Aorta (tissue), 5 donors: Measurements from ENCODE around the gene GPC3. TPM values are rescaled to one million over a fixed set of nuclear protein-coding genes. Genes with fewer than 3 reads are reported as not detected.
"Not testable (repeated sequence)": the region's sequence is repeated elsewhere in the genome, so short reads cannot be mapped to it uniquely, and the experiment has no call there.

Experiments
- ATAC-seq: fragments of 200-7000 bp; cut with Tn5 transposase; one replicate; pipeline ENCODE4 v1.9.1; 2022; ENCODE audit warnings: moderate library complexity; ENCODE audit not compliant: low FRiP score
- DNase-seq, 2 donors: peaks; one replicate each; pipeline ENCODE4 v3.0.0-alpha.2; 2020
- H3K27ac ChIP-seq, 2 donors: one replicate each; pipeline ENCODE4 v1.5.1; 2013; ENCODE audit warnings: low read length in 2 of 2, mild to moderate bottlenecking in 2 of 2, moderate library complexity in 2 of 2, control low read depth in 1 of 2, inconsistent platforms in 1 of 2, low read depth in 1 of 2
- H3K27me3 ChIP-seq, 2 donors: one replicate each; pipeline ENCODE4 v1.6.1; 2013; ENCODE audit warnings: control low read depth in 1 of 2, low read length in 1 of 2, mild to moderate bottlenecking in 1 of 2, moderate library complexity in 1 of 2; ENCODE audit not compliant: insufficient read depth in 2 of 2, control insufficient read depth in 1 of 2
- H3K36me3 ChIP-seq, 2 donors: one replicate each; pipeline ENCODE4 v1.6.1; 2013; ENCODE audit warnings: control low read depth in 1 of 2, low read length in 1 of 2, mild to moderate bottlenecking in 1 of 2; ENCODE audit not compliant: insufficient read depth in 2 of 2, control insufficient read depth in 1 of 2
- H3K4me1 ChIP-seq, 2 donors: one replicate each; pipeline ENCODE4 v1.6.1; 2013; ENCODE audit warnings: low read length in 2 of 2, control low read depth in 1 of 2, mild to moderate bottlenecking in 1 of 2, moderate library complexity in 1 of 2; ENCODE audit not compliant: insufficient read depth in 2 of 2, control insufficient read depth in 1 of 2
- H3K4me3 ChIP-seq, 2 donors: one replicate each; pipeline ENCODE4 v1.5.1; 2013; ENCODE audit warnings: low read length in 2 of 2, control low read depth in 1 of 2, mild to moderate bottlenecking in 1 of 2
- H3K9me3 ChIP-seq: one replicate; pipeline ENCODE4 v1.6.1; 2013; ENCODE audit warnings: mild to moderate bottlenecking, low read length; ENCODE audit not compliant: control insufficient read depth
- WGBS, 2 donors: extraction: QIAGEN DNeasy Blood & Tissue Kit; methylation state at CpG; one replicate each; pipeline ENCODE4 v1.1.7; 2013; 5-methylcytosine and 5-hydroxymethylcytosine counted together
- intact Hi-C, 2 donors: fragments of 100-400 bp; cut with DNase I; formaldehyde crosslinking; loops; one replicate each; pipeline versions ENCODE4 v1.14.2 to v1.15.0; 2022
- polyA plus RNA-seq, 2 donors: library from polyadenylated mRNA; stranded (reverse); fragments of 200-250 nt; gene quantifications; one replicate each; pipeline ENCODE4 v1.2.3, GENCODE V29; 2013
- total RNA-seq, 2 donors: library from RNA; stranded (reverse); fragmentation: NEBNext Ultra II Directional; extraction: Animal tissue kit (Norgen Biotek cat#: 25700); gene quantifications; one replicate each; pipeline ENCODE4 v1.2.1, GENCODE V29; 2021
- donor health status: healthy with polysubstance abuse.
- donor health status: Bipolar disorder and iron deficiency.
- donor health status: DM: no; HTN: no; CAD: no.
- donor health status: DM: no; HTN: no; CAD: no.
- donor health status: DM: yes; HTN: yes; CAD: no.

Gene GPC3
- total and polyA plus RNA-seq, 4 donors = 1.1 to 13.2 (median 5.0) TPM

GRCh38 chrX:133529578-133529977 is 455.8 kb downstream of the GPC3 start:
- Histone ChIP-seq H3K4me1 (no peaks in the 10 kb centered on the region), H3K27me3 (no peaks in the 10 kb centered on the region), H3K9me3 (no peaks in the 10 kb centered on the region), H3K27ac (no peak overlapping the region), H3K4me3 (no peak overlapping the region), H3K36me3 (no peaks in the 10 kb centered on the region)
- no peak for DNase-seq
- ATAC-seq = no peak
- intact Hi-C loops = no loop called here
- WGBS, 2 donors = 79 to 95% methylated on average over 3 of the region's 3 CpGs

DNA sequence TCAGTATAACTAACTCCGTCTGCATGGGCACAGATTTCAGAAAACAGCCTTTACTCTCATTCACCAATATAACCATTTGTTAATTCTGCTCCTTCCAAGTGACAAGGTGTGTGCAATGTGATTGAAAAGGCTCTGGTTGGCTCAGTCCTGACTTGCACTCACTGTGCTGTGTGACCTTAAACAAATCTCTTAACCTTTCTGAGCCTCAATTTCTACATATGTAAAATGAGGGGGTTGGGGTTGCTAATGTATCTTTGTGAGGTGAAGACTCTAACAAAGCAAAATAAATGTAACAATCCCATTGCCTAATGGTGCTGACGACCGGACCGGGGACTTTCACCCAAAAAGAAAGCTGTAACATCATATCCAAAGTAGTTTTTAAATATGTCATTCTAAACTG is 457.6 kb downstream of the GPC3 start:
- intact Hi-C loops = no loop called here
- 80 to 89% methylated on average over 4 of the region's 4 CpGs for WGBS, 2 donors
- no peaks in the 10 kb centered on the region for H3K27me3 ChIP-seq
- H3K27ac ChIP-seq = no peak overlapping the region
- no peaks in the 10 kb centered on the region for H3K36me3 ChIP-seq
- DNase-seq = no peak
- no peaks in the 10 kb centered on the region for H3K4me1 ChIP-seq
- no peak overlapping the region for H3K4me3 ChIP-seq
- ATAC-seq = no peak
- H3K9me3 ChIP-seq = no peaks in the 10 kb centered on the region

DNA sequence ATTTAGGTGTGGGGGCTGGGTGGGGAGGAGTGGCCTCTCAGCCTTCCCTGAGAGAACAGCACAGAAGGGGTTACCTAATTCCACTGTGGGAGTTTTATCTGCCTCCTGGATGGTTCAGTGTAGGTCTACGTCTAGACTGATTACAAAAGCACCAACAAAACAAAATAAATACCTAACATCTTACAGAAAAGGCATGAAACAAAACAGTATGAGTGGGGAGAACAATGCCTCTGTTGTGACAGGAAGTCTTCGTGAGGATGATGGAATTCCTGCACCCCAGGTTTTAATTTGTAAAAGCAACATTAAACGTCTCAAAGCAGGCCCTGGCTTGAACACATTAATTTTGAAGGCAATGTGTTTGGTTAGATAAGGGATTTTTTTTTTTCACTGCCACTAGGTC is 458.0 kb downstream of the GPC3 start:
- no peak for ATAC-seq
- 18 to 24% methylated on average over 3 of the region's 3 CpGs for WGBS, 2 donors
- no peaks in the 10 kb centered on the region for H3K36me3 ChIP-seq
- intact Hi-C loops = no loop called here
- H3K27ac ChIP-seq = no peak overlapping the region
- no peaks in the 10 kb centered on the region for H3K9me3 ChIP-seq
- H3K4me3 ChIP-seq = no peak overlapping the region
- H3K4me1 ChIP-seq = no peaks in the 10 kb centered on the region
- no peak for DNase-seq
- no peaks in the 10 kb centered on the region for H3K27me3 ChIP-seq

- intact Hi-C loops, H3K4me1 ChIP-seq, H3K36me3 ChIP-seq, H3K4me3 ChIP-seq, H3K27ac ChIP-seq, ATAC-seq, DNase-seq, H3K9me3 ChIP-seq, H3K27me3 ChIP-seq: not testable (repeated sequence)
- WGBS, 2 donors = 94 to 97% methylated on average over 3 of the region's 3 CpGs
These were observed 458.6 kb downstream of the GPC3 start for GRCh38 chrX:133526773-133527172.

DNA sequence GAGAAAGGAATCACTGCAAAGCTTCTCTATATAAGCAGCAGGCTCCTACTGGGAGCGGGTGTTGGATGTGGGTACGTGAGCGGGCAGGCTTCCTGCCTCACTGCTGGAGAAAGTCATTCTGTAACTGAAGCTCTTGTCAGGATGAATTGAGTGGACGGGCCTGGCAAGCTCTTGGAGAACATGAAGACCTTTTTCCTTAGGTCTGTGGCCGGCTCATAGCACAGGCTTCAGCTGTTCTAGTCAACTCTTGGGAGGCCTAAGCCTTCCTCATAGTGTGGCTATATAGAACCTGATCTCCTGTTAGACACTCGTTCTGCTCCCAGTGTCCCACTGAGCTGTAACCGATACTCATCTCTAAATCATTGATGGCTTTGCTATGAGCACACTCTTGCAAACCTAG is 461.9 kb downstream of the GPC3 start:
- H3K36me3 ChIP-seq = no peaks in the 10 kb centered on the region
- H3K9me3 ChIP-seq = no peaks in the 10 kb centered on the region
- H3K27me3 ChIP-seq = no peaks in the 10 kb centered on the region
- ATAC-seq (no peak), DNase-seq (no peak)
- intact Hi-C loops = no loop called here
- H3K4me1 ChIP-seq = no peaks in the 10 kb centered on the region
- WGBS, 2 donors = 91 to 98% methylated on average over 7 of the region's 7 CpGs
- H3K27ac ChIP-seq = no peak overlapping the region
- H3K4me3 ChIP-seq = no peak overlapping the region

DNA sequence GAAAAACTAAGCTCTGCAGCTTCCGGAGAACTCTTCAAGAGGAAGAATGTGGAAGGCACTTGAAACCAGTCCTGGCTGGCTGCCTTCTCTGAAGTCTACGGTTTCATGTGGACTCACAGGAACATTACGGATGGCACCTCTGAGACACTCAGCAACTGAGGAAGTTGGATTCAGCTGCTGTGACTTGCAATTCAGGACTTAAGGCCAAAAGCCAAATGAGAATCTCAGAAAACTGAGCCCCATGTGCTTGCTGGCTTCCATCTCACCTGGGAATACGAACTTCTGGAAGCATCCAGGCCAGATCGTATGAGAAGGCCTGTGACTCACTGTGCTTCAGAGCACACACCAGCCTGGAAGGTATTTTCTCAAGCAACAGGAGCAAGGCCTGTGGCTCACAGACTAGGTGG is 462.3 kb downstream of the GPC3 start:
- no peaks in the 10 kb centered on the region for H3K4me1 ChIP-seq
- H3K9me3 ChIP-seq = no peaks in the 10 kb centered on the region
- intact Hi-C loops = no loop called here
- H3K36me3 ChIP-seq = no peaks in the 10 kb centered on the region
- no peak overlapping the region for H3K4me3 ChIP-seq
- no peaks in the 10 kb centered on the region for H3K27me3 ChIP-seq
- ATAC-seq = no peak
- no peak overlapping the region for H3K27ac ChIP-seq
- 42 to 48% methylated on average over 5 of the region's 5 CpGs for WGBS, 2 donors
- DNase-seq = peak in 1 of 2 donors; percentile 54

GRCh38 chrX:133516686-133517085 is 468.7 kb downstream of the GPC3 start:
- DNase-seq (no peak), ATAC-seq (no peak)
- intact Hi-C loops = no loop called here
- Histone ChIP-seq H3K4me3 (no peak overlapping the region), H3K27ac (no peak overlapping the region), H3K36me3 (no peaks in the 10 kb centered on the region), H3K9me3 (no peaks in the 10 kb centered on the region), H3K27me3 (no peaks in the 10 kb centered on the region), H3K4me1 (no peaks in the 10 kb centered on the region)
- 59 to 83% methylated on average over 3 of the region's 3 CpGs for WGBS, 2 donors

DNA sequence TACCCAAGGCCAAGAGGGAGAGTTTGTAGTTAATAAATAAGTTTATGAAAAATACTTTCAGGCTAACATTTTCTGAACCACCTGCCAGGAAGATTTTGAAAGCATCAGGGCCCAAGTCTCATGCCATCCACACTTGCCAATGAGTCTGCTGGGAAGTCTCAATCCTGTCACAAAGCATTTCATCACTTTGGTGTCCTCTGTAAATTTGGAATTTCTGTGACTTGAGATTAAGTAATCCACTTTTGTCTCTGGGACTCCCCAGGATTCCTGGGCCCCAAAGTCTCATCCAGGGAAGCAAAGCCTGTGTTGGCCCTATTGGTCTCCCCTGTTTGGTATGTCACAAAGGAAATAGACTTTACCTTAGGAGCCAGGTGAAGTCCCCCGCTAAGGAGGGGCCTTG is 470.9 kb downstream of the GPC3 start:
- 85 to 95% methylated on average over 1 of the region's 1 CpG for WGBS, 2 donors
- ATAC-seq = no peak

GRCh38 chrX:133513123-133513522 is 472.3 kb downstream of the GPC3 start:
- ATAC-seq (no peak), DNase-seq (no peak)
- intact Hi-C loops = no loop called here
- Histone ChIP-seq H3K27ac (no peak overlapping the region), H3K4me3 (no peak overlapping the region), H3K9me3 (no peaks in the 10 kb centered on the region), H3K27me3 (no peaks in the 10 kb centered on the region), H3K36me3 (no peaks in the 10 kb centered on the region), H3K4me1 (no peaks in the 10 kb centered on the region)
- 84 to 95% methylated on average over 5 of the region's 5 CpGs for WGBS, 2 donors

More for the DNA sequence above, 470.9 kb downstream of the GPC3 start:
- no peaks in the 10 kb centered on the region for H3K36me3 ChIP-seq
- H3K27me3 ChIP-seq = no peaks in the 10 kb centered on the region
- no peak overlapping the region for H3K4me3 ChIP-seq
- no peaks in the 10 kb centered on the region for H3K4me1 ChIP-seq
- no peak overlapping the region for H3K27ac ChIP-seq
- DNase-seq = no peak
- intact Hi-C loops = no loop called here
- H3K9me3 ChIP-seq = no peaks in the 10 kb centered on the region
